ENCODE results near the gene VGF.
"Not testable (repeated sequence)": the region's sequence is repeated elsewhere in the genome, so short reads cannot be mapped to it uniquely, and the experiment has no call there.

VGF gene

GRCh38 chr7:101165075-101165957, at the start of gene VGF:
VGF (minus strand) TSS chr7:101165569; CDS start chr7:101164843, 726 bp downstream.
- peak; percentile 89 for DNase-seq

DNA sequence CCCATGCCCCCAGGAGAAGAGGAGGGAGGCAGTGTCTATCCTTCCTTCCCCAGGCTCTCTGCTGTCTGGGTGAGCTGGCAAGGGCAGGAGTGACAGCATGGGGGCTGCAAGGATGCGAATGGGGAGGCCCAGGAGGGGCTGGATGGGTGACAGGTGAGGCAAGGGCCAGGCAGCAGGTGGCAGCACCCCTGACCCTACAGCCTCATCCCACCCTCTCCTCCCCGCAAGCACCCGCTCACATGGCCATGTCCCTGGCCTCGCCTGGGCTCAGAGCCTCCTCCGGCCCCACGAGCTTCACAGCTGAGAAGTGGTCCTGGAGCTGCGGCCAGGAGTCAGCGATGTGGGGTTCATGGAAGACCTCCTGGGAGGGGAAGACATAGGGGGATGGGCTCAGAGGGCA, 46.6 kb upstream of the VGF start:
- no peak for DNase-seq

DNA sequence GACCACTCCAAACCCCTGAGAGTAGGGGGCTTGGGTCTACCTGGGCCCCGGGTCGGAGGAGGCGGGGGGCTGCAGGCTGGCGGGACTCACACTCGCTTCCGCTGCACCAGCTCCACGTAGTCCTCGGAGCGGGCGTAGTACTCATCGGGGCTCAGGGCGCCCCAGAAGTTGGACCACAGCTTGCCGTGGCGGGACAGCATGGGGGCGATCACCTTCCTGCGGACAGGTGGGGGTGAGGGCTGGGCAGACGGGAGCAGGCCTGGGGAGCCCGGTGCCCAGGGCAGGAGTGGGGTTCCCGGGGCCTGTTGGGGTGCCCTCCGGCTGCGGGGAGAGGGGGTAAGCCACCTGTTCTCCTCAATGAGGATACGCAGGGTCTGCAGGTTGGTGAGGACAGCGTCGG, 46.1 kb upstream of the VGF start:
- no peak for DNase-seq

DNA sequence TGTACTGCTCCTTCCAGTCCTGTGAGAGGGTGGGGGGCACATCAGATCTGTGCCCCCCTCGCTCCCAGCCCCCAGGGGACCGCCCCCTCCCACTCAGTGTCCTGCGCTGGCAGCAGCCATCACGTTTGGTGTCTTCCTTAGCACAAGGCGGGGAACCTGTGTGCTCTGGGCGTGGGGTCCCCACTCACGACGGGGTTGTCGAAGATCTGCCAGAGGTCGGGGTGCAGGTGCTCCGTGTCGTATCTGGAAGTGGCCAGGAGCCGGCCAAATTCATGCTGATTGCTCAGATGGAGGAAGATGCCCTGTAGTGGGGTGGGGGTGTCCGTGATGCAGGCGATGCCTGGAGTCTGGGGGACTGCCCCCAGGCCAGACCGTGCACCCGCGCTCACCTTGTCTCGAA, 44.8 kb upstream of the VGF start:
- no peak for DNase-seq

GRCh38 chr7:101208794-101209193, 43.4 kb upstream of the VGF start:
- DNase-seq = no peak

DNA sequence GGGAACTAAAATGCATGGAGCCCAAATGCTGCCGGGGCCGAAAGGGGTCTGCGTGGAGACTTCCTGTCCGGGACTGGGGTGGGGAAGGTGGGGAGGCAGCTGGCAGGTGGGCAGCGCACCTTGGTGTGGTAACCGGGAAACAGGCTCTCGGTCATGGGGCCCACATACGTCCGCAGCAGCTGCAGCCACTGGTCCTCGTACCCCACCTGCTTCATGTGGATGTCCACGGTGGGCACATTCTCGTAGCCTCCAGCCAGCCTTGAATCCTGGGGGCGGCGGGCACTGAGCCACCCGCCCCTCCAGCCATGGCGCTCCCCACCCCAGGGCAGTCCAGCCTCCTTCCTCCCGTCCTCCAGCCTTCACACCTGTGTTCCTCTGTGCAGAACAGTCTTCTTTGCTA, 42.1 kb upstream of the VGF start:
- no peak for DNase-seq

- no peak for DNase-seq
Measured at GRCh38 chr7:101206665-101207042, 41.3 kb upstream of the VGF start.

DNA sequence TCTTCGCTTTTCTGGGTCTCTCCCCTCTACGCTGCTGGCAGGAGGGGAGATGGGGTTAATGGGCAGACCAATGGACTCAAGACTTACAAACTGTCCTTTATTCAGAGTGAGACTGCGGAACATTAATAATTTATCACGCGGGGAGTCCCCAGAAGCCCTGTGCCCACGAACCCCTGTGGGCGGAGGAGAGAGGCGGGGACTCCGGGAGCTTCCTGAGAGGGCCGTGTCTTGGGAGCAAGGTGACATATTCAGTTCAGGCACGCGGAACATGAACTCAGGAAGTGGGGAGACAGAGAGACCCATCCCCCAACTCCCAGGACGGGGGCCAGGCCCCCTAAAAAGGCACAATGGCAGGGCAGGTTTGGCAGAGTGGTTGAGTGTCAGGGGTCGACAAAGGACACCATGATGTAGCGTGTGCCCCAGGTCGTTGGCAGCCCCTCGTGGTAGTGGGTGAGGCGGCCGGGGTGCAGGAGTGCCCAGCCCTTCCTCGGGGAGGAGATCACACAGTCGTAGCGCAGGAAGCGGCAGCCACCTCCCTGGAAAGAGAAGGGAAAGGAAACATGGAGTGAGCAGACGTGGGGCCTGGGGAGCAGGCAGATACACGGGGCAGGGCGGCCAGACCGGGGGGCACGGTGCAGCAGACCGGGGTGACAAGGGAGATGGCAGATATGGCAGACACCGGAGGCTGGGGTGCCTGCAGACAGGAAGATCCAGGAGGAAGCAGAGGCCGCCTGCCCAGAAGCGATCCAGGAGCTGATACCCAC, 40.7 kb upstream of the VGF start:
- no peak for DNase-seq

- not testable (repeated sequence) for DNase-seq
Measured at GRCh38 chr7:101203740-101204738, 38.7 kb upstream of the VGF start.

DNA sequence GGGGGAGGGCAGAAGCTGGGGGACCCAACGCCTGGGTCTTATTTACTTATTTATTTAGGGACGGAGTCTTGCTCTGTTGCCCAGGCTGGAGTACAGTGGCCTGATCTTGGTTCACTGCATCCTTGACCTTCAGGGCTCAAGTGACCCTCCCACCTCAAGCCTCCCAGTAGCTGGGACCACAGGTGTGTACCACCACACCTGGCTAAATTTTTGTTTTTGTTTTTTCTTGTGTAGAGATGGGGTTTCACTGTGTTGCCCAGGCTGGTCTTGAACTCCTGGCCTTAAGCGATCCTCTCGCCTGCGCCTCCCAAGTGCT, 37.2 kb upstream of the VGF start:
- no peak for DNase-seq

DNA sequence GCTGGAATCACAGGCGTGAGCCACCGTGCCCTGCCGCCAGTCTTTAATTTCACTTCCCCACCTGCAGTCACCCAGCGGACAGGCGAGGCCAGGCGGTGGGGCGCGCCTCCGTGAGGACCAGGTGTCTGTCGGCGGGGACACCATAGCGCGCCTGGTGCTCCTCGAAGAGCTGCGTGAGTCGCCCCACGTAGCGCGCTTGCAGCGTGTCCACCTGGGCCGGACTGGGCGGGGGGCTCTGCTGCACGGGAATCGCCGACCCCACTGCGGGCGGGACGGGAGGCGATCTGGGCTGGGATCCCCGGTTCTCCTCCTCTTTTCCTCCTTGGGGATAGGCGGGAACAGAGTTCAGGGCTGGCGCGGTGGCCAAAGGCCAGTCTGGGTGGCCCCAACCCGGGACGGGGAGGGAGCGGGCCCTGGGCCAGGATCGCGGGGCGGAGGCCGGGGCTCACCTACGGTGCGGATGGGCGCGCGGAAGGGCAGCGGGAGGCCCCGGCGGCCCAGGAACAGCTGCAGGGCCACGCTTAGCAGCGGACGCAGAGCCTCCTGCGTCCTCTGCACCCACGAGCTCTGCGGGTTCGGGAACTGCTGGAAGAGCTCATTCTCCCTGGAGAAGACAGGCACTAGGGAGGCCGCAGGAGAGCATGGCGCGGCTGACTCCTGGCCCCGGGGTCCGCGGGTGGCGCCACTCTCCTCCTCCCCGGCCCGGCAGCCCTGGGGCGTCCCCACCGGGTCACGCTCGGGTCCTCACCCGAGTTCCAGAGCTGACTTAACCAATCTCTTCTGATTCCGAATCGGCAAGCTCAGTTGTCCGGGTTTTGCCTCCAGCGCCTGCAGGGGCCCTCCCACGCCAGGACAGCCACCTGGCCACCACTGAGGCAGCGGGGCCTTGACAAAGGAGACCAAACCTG, 36.6 kb upstream of the VGF start:
- DNase-seq = no peak

GRCh38 chr7:101200862-101201599, 35.7 kb upstream of the VGF start, which contains the start of gene MOGAT3:
MOGAT3 (minus strand) TSS chr7:101201036; CDS start chr7:101200854, 182 bp downstream.
- no peak for DNase-seq

DNA sequence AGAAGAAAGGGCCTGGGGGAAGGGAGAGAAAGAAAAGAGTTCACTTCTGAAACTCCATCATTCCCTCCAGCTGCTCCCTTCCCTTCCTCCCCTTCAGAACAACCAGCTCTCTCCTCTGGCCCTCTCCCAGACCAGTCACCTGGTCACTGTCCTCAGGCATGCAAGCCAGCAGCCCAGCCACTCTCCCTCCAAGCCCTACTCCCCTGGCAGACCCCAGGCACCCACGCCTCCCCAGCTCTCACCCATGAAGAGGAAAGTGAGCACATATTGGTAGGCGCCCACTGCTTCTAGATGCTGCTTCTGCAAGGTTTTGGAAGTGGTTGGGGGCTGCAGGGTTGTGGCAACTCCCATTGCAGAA, 35.1 kb upstream of the VGF start:
- DNase-seq = no peak

- DNase-seq = not testable (repeated sequence)
Measured at GRCh38 chr7:101199522-101199921, 34.2 kb upstream of the VGF start.

DNA sequence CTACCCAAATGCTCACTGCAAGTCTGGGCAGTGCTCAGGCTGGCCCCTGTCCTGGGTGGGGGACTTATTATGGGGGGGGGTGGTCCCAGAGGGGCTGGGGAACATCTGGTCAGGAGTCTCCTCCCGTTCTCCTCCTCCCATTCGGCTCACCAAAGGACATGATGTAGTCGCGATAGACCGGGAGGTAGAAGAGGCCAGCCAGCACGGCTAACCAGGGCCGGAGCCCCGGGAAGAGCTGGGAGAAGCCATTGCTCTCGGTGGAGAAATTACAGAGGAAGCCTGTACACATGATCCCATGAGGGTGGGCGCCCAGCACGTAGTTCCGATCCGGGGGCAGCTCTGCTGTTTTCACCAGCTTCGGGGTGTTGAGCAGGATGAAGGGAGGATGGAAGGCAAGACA, 33.1 kb upstream of the VGF start:
- no peak for DNase-seq

GRCh38 chr7:101197991-101198390, 32.6 kb upstream of the VGF start:
- DNase-seq = no peak

DNA sequence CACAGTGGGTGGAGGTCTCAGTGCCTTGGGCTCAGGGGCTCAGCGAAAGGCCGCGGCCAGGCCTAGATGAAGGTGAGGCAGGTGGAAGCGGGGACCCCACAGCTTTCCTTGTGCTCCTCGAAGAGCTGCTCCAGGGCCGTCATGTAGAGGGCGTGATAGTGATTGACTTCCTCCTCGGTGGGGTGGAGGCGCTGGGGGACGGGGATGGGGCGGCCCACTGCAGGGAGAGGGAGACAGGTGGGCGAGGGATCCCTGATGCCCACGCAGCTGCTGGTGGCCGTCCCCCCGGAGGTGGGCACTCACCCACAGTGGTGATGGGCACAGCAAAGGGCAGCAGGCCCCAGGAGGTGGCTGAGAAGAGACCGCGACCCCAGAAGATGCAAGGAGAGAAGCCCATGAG, 30.5 kb upstream of the VGF start:
- no peak for DNase-seq

DNA sequence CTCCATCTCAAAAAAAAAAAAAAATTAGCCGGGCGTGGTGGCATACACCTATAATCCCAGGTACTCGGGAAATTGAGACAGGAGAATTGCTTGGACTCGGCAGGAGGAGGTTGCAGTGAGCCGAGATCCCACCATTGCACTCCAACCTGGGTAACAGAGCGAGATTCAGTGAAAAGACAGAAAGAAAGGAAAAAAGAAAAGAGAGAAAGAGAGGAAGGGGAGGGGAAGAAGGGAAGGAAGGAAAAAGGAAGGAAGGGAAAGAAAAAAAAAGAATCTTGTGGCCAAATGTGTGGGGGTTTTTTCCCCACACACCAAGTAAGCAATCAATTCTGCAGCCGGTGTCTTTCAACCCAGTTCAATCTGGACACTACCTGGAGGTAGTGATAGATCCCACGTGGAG, 23.7 kb upstream of the VGF start:
- no peak for DNase-seq

DNA sequence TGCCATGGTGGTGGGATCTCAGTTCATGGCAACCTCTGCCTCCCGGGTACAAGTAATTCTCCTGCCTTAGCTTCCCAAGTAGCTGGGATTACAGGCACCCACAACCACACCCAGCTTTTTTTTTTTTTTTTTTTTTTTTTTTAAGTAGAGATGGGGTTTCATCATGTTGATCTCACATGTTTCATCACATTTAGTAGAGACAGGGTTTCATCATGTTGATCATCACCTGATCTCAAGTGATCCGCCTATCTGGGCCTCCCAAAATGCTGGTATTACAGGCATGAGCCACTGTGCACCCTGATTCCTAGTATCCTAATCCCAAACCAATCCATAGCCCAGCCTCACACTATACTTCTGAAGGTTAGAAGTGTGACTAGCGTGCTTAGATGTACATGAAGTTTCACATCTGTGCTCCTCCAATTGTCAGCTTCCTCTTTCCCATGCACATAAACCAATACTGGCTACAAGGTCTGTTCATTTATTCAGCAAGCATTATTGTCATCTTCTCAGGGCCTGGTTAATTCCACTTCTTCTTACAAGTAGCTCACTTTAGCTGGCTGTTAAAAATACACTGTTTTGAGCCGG, 21.6 kb upstream of the VGF start:
- no peak for DNase-seq

DNA sequence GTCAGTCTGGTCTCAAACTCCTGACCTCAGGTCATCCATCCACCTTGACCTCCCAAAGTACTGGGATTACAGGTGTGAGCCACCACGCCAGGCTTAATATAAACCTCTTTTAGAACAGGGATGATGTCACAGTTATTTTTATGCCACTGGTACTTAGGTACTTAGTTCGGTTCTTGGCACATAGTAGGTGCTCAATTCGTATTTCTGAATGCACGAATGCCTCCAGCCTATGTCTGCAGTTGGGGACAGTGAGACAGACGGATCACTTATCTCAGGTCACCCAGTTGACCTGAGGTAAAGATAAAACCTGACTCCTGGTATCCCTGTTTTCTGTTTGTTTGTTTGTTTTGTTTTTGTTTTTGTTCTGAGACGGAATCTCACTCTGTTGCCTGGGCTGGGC, 20.8 kb upstream of the VGF start:
- DNase-seq = no peak

- DNase-seq = no peak
Measured at GRCh38 chr7:101185258-101185839, 20.0 kb upstream of the VGF start.

Data from NCI-H1694 (cell line).